HG03520 (cell line): ENCODE measurements around the gene PDE1A.

Experiments used
- ATAC-seq: cut with Tn5 transposase; IDR thresholded peaks from one replicate; pipeline ENCODE4 v1.9.1; 2021; ENCODE audit warnings: mild to moderate bottlenecking, moderate library complexity; ENCODE audit not compliant: unreplicated experiment

The PDE1A gene

DNA sequence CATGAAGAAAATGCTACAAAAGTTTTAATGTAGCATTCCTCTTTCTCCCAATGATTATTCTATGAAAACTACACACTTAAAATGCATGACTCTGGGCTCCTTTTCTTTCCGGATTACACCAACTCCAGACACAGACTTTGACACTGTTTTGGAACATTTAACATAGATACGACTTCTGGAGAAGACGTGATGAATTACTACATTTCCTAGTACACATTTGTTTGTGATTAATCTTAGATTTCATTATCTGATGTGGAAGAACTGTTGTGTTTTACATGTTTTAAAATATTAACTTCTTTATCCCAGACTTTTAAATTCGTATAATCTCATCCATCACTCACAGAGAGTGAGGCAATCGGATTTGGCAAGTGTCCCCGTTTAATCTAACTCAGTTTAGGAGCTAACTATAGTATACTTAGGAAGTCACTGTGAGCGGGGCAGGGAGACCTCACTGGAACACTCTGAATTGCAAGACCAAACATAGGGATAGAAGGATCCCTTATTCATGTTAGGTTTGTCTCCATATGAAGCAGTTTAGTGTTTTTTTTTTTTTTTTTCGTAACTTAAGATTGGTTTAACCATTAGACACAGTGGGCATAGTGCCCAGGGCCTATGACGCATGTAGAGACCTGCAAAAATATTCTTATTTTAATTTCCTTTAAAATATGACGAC lies 66.7 kb downstream of the PDE1A start:
- ATAC-seq: no peak

DNA sequence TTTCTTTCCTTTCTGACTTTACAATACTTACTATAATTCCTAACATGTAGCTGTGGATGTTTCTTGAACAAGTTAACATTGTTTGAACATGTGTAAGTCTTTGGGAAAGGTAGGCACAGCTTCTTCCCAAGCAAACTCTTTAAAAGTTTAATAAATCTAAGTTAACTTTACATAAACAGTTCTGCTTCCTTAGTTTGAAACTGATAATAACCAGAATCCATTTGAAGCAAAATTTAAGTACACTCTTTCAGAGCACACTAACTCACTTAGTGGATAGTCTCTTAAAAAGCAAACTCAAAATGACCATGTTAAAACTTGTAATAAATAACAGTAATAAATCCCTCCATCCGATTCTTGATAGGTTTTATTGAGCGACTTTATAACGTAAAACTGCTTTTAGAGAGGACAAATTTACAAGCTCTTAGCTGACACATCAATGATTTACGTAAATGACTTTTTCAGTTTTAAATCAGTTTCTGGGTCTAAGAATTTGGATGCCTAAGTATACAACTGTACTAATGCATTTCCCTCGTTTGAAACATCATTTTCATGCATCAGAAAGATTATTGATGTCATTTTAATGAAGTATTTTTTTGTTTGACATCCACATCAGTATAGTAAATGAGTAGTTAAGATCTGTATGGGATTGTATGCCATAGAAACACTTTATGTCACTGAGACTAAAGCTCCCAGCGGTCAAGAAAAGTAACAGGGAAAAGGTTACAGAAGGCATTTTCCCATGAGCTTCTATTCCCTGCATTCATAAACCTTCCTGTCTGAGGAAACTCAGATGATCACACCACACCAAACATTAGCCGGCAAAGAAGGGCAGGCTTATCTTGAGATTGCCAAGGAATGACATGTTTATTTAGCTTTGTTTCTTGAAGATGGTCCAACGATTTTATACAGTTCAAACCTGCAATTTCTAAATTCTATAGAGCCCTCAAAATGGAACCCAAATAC lies 67.5 kb downstream of the PDE1A start:
- no peak for ATAC-seq

DNA sequence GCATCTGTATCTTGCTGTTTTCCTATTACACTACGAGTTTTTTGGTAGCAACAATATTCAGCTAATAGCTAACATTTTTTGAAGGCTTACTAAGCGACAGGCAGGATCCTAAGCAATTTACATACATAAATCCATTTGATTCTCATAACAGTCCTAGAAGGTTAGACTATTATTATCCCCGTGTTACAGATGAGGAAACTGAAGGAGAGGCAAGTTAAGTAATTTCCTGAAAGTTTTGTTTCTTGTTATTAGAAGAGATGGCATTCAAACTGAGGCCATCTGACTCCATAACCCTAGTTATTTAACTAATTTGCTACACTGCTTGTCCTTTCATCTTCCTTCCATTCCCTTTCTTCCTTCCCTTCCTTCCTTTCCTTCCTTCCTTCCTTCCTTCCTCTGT lies 68.2 kb downstream of the PDE1A start:
- ATAC-seq: no peak

DNA sequence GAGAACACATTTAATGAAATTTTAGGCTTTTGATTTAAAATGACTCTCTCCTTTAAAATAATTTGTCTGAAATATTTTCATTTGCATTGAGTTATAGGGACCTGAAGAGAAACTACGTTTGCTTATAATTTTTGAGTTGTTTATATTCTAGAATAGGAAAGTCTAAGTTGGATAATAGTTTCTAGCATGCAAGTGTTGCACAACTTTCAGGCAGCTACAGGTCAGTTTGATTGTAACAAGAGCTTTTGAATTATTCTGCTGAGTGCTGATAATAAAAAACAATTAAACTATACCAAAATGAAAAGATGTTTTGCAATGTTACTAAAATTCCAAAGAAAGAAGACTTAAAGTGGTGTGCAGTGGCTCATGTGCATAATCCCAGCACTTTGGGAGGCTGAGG lies 71.0 kb downstream of the PDE1A start:
- ATAC-seq: no peak

DNA sequence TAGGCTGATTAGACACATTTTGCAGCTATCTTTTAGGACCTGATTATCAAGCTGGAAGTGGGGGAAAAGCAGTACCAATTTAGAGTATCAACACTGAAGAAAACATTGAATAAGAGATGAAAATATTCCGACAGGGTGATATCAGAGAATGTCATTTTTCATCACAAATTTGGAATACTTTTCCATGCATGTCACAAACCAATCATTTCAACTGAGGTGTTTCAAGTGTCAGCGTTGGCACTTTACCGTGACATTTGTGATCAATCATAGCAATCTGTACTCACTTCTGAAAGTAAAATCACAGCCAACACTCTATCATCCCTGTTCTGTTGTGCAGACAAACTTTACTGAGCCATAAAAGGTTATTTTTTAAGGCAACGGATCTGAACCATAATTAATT lies 75.4 kb downstream of the PDE1A start:
- ATAC-seq: no peak

DNA sequence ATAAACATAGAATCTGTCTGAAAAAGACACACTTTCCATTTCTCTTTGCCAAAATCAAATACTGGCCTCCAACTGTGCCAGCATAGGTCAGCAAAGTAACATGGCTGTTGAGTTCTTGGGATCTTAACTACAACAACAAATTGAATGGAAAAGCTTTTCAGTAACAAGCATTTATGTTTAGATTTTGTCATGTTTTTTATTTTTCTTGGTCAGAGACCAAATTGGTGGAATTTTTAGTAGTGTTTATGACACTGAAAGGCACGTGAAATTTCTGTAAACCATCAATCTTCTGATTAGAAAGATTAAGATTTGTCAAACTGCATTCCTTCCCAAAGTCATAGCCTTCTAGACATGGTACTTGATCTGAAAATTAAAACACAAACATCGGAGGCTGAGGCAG lies 77.6 kb downstream of the PDE1A start:
- no peak for ATAC-seq

DNA sequence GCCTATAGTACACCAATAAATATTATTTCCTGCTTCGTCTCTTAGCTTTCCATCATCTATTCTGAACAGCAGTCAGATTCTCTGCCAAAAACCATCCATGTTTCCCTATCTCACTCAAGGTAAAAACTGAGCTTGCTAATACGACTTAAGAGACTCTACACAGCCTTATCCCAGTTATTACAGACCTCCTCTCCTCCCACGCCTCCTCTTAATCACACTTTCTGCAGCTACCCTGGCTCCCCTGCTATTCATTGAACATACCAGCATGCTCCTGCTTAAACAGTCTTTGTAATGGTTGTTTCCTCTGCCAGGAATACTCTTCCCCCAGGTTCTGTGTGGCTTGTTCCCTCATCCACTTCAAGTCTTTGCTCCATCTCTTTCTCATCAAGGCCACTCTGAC lies 81.5 kb downstream of the PDE1A start:
- no peak for ATAC-seq

DNA sequence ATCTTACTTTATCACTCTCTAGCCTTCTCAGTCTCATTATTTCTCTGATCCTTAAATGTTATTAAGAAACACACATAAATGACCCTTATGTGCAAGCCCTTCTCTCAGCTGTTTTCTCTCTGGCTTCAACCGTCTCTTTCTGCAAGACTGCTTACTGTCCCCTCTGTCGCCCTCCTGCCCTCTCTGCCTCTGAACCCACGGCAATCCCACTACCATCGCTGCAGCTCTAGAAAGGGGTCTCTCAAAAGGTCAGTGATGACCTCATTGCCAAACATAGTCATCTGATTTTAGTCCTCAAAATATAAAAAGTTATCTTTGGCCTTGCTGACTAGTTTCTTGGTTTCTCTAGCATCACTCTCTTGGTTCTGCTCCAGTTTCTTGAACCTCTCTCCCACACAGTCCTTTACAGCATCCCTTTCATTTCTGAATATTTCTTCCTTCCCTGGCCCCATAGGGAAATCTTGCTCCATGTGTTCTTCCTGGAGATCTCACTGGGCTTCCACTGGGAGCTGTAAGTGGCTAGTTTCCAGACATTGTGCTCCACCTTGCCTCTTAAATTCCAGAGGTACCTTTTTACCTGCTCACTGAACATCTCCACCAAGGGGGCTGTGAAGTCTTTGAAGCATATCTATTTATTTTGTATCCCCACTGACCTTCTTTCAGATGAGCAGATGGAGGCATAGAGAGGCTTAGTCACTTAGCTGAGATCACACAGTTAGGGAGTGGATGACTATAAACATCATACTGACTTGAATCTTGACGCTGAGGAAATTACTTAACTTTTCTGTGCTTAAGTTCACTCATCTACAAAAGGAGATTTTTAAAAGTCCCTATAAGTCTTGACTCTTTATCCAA lies 96.2 kb downstream of the PDE1A start:
- no peak for ATAC-seq

DNA sequence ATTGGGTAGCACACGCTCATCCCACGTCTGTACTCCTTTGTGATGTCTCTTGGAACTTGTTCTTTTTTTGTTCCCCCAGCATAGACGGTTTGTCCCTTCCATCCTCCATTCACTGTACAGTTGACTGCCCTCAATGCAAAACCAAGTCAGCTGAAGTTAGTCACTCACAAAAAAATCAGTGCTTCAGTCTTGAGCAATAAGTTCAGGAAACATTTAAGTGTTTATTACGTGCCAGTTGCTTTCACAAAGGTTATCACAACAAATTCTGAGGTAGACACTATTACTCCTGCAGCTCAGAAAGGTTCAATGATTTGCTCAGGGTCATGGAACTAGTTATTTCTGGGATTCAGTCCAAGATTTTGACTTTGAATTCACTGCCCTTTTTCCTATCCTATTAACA lies 102.2 kb downstream of the PDE1A start:
- no peak for ATAC-seq

DNA sequence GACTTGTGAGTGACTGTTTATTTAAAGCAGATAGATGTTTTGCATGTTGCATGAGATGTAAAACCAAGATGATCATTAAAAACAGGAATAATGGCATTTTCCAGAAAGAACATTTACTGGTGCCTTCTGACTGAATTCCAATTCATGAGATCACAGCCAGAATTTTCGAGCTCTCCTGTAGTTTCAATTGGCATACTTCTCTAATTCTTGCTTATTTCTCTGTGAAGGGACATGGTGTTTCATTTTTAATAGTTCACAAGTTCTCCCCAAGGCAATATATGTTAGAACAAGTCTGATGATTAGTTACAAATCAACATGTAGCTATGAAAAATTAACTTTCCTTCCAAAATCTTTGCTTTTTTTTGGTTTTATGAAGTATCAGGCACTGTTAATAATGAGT lies 105.7 kb downstream of the PDE1A start:
- no peak for ATAC-seq

DNA sequence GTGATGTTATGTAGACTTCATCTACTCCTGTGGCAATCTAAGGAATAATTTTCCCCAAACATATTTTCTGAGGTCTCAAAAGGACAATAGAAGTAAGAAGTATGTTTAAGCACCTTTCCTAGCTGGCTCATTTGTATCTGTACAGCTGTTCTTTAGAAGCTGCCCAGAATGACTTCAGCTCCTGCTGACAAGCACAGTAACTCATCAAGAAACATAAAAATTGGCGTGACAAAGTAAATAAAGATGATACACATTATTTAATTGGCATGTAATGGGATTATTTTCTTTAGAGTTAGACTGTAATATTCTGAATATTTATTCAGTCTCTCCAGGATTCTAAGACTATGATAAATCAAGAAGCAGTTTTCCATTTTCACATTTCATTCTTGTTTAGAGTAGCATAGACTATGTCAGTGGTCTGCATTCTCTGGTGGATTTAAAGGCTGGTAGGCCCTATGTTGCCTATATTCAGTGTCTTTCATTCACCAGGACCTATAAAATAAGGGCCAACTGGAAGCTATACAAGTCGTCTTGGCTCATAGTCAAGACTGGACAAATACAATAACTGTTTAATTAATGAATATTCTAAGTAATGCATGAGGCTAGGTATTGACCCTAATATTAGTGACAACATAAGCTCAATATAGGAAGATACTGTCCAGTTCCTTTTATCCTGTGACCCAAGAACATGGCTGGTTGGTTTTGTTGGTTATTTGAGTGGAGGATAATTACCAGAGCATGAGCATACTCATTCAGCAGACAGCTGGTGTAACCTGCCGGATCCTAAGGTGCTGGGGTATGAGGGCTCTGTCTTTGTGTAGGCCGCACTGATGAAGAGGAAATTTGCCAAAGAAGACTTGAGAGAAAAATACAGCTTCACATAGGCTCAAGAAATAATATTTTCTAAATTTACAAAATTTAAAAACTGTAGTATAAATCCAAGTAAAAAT lies 107.0 kb downstream of the PDE1A start:
- no peak for ATAC-seq

DNA sequence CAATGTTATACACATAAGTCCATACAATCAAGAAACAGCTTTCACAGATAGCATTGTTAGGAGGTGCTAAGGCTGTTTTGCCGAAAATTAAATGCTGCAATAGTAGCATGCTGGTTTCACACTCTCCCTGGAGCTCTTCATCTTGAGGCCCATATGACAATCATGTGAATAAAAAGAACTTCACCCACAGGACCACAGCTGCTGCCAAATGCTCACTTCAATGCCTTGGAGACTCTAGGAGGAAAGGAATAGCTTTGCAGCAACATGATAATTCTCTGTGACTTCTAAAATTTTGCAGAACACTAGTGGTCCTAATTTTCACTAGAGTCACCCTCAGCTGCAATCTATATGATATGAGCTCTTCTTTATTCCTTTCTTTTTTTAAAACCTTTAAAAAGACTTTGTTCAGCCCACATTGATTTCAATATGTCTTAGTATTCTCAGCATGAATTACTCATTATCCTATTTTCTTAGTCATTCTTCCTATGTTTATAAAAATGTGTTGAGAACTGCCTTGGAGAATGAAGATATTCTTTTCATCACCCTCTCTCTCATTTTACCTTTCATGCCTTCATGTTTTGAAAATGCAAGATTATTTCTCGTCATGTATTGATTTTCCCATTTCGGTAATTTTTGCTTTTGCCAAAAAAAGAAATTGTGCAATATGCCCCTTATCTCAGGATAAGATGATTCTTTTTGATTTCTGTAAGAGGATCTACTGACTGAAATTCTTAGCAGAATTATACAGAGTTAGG lies 108.2 kb downstream of the PDE1A start:
- ATAC-seq: no peak

DNA sequence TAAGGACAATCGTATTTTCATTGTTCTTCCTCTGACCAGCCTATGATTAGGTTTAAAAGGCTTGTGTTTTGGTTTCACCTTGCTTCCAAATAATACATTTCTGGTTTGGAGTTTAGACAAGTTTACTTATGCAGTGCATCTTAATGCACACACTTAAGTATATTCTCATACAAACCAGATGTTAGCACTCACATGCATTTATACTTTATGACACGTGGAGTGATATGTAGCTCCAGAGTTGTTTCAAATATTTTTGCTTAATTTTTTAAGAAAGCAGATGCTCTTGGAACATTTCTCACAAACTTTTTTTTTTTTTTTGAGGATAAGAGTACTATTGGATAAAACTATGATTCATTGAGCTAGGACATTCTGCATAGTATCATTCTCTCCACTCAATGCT lies 109.9 kb downstream of the PDE1A start:
- no peak for ATAC-seq

DNA sequence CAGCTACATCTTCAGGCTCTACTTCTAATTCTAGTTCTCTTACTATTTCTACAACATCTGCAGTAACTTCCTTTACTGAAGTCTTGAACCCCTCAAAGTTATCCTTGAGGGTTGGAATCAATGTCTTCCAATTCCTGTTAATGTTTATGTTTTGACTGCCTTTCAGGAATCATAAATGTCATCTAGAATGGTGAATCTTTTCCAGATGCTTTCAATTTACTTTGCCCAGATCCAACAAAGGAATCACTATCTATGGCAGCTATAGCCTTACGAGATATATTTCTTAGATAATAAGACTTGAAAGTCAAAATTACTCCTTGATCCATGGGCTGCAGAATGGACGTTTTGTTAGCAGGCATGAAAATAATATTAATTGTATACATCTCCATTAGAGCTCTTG lies 123.9 kb downstream of the PDE1A start:
- no peak for ATAC-seq

DNA sequence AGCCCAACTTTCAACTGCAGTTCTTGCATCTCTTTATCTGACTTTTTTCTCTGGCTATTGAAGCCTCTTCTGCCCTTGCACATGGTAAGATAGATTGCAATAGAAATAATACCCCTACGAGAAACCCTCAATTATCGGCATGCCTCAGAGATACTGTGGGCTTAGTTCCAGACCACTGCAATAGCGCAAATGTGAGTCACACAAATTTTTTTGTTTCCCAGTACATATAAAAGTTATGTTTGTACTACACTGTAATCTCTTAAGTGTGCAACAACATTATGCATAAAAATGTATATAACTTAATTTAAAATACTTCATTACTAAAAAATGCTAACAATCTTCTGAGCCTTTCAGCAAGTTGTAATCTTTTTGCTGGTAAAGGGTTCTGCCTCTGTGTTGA lies 124.7 kb downstream of the PDE1A start:
- ATAC-seq: no peak

DNA sequence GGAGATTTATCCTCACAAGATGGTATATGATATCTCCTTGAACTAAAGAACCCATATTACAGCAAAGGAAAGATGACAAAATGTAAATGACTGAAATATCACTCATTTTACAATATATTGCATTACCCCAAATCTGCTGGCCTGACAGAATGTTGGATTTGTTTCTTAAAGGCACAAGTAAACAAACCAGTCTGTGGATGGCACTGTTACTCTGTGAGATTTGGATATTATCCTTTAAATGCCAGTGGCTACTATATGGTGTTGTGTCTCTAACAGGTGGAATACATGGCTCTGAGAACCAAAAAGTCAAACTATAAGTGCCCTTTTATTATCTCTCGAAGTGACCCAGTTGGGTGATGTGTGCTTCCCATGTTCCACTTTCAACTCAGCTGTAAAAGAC lies 125.7 kb downstream of the PDE1A start:
- no peak for ATAC-seq

DNA sequence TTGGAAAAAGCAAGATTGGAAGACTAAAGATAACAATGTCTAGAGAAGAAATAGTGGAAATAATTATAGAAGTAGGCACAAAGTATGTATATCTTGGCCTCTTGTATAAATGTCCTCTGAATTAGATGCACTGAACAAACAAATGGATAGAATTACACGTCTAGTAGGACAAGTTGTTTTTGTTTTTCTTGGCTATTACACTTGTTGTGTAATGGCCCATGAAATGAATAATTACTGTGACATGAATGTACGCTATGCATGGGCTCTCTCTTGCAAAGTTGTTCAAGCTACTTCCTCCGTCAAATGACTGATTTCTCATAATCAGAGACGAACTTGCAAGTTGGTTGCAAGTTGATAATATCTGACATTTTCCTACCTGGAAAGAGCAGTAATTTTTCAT lies 126.2 kb downstream of the PDE1A start:
- no peak for ATAC-seq

DNA sequence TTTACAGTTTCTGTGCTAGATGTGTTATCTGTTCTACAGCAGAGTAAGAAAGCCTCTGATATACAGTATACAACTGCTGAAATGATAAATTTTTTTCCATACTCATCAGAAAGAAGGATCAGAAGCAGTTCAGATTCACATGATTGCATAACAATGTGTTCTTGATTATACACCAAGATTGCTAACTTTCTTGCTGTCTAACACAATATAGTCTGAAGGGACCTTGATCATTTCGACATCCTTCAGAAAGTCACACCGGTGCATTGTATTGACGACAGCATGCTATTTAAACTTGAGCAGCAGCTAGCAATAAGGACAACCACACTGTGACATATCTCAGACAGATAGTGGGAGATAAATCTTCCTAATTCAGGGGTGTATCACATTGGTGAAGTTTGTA lies 127.2 kb downstream of the PDE1A start:
- no peak for ATAC-seq

DNA sequence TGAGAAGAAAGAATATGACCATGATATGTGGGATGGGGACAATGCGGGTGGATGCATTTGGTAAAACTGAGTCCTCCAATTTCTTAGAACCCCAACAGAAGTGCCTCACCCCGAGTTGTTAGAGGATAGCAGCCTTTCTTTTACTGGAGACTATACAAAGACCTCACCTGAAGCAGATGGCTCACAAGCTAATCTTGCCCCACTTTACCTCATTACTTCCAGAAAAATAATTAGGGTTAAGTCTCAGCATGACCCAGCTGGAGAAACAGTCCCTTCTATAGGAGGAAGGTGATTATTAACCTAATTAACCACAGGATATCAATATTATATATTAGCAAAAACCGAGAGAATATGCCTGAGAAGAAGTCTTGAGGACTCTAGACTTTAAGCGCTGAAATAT lies 128.4 kb downstream of the PDE1A start:
- no peak for ATAC-seq

DNA sequence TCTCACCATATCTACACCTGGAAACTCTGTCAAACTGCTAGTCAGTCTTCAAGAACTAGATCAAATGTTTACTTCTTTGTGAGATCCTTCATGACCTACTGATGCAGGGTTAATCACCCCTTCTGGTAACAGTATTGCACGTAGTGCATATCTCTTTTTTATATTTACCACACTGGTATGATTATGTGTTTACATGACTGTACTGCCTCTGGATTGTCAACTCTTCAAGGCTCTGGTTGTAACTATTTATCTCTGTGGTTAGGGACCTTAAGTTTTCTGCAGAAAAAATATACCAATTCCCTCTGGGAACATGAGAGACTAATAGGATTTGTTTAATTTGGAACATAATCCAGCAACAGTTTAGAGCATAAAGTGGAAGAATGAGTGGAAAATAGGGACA lies 135.5 kb downstream of the PDE1A start:
- no peak for ATAC-seq
